ENCODE measurements around the gene TMEM132C.

The TMEM132C gene

GRCh38 chr12:128509170-128509569 is 242.2 kb downstream of the TMEM132C start:
- DNase-seq, result no peak

DNA sequence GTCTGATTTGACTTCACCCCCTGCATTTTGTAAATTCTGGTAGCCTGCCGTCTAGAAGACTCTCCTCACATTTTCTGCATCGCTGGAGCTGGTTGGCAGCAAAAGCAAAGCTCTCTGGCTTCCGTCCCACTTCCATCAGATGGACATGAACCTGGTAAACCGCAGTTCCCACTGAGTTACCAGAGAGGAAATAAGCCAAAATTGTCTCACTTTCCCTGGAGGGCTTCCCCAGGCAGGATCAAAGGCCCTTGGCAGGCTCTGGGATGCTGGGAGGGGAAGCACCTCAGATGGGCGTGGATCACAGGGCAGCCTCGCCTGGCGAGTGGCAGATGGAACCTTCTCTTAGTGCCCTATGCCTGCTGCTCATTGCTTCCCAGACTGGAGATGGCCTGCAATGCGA is 243.5 kb downstream of the TMEM132C start:
- DNase-seq, result no peak

DNA sequence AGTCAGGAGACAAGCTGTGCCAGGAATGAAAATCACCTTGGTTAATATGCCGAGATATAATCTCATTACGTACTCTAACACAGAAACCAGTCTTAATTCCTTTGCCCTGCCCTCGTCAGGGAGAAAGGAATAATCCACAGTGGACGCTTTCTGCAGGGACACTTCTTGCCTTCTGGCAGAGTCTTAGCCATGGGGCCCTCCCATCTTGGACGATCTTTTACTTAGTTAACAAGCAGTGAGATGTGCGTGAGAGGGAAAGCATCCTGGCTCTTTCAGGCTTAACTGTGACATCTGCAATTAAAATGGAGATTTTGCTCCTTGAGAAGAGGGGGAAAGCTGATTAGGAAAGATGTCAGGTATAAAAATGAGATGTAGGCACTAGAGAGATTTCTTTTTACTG is 246.4 kb downstream of the TMEM132C start:
- no peak for DNase-seq

- DNase-seq, result no peak
Measured at GRCh38 chr12:128513831-128514230, 246.9 kb downstream of the TMEM132C start.

DNA sequence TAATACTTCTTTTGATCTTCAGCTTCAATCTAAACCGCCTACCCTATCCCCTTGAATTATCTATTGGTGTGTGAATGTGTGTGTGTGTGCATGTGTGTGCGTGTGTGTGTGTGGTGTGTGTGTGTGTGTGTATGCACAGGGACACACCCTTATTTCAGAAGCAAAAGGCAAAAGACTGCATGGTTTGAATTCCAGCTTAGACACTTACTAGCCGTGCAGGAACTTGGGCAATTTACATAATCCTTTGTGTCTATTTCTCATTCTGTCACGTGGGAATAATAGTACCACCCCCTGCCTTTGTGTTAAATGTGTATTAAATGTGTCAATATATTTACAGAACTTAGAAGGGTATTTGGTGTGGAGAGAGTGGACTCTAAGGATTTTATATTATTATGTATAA is 251.7 kb downstream of the TMEM132C start:
- DNase-seq, result no peak

DNA sequence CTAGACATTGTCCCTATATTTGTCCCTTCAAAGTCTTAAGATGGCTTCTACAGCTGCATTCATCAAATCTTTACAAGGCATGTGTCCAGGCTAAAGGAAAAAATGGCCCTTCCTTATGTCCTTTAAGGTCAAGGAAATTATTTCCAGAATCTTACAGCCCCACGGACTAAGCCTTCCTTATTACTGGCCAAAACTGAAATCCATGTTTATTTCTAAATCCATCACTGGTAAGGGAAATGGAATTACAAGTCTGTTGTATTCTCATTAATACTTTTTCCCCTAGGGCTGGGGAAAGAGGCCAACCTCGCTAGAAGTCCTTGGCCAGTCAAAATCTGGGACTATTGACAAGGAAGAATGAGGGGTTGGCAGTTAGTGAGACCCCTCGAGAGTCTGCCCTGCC is 252.5 kb downstream of the TMEM132C start:
- DNase-seq, result no peak

- DNase-seq, result no peak
Measured at GRCh38 chr12:128521981-128522380, 255.0 kb downstream of the TMEM132C start.

- no peak for DNase-seq
Measured at GRCh38 chr12:128524439-128524838, 257.5 kb downstream of the TMEM132C start.

GRCh38 chr12:128531170-128531569 is 264.2 kb downstream of the TMEM132C start:
- DNase-seq, result no peak

GRCh38 chr12:128534906-128535305 is 267.9 kb downstream of the TMEM132C start:
- DNase-seq, result no peak

DNA sequence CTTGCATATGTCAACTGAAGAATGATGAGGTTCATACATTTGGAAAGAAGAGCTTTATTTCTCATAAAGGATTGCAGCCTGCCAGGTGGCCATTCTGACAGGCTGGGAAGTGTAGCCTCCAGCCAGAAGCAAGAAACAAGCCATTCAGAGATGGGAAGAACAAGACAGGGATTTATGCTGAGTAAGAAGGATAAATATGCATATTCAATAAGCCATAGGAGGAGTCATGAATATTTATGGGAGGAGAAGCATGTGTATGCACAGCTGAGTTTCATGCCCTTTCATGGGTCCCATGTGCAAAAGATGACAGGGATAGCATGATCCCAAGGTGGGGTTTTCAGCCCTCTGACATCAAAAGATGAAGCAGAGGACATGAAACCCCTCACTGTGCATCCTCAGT is 269.8 kb downstream of the TMEM132C start:
- no peak for DNase-seq

DNA sequence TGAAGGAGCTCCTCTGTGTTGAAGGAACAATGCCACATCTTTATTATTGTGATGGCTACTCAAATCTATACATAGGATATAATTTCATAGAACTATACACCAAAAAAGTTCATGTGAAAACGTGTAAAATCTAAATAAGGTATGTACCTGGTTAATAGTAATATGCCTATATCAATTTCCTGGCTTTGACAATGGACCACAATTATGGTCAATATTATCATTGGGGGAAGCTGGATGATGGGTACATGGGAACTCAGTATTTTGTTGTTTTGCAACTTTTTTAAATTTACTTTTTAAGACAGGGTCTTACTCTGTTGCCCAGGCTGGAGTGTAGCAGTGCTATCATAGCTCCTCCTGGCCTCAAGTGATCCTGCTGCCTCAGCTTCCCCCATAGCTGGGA is 270.7 kb downstream of the TMEM132C start:
- DNase-seq, result no peak

DNA sequence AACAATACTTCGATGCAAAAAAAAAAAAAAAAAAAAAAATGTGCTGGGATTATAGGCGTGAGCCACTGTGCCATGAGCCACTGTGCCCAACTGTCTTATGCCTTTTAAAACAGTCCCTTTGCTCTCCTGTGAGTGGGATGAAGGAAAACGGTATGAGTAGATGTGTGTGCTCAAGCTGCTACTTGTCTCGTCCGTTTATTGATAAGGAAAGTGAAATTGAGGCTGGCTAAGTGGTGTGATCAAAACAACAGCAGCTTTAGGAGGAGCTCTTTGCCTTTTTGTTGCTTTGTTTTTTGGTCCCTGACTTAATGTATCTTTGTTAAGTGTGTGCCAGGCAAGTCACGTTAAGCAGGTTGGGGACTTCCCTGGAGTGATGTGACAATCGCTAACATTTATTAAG is 275.9 kb downstream of the TMEM132C start:
- DNase-seq, result no peak

DNA sequence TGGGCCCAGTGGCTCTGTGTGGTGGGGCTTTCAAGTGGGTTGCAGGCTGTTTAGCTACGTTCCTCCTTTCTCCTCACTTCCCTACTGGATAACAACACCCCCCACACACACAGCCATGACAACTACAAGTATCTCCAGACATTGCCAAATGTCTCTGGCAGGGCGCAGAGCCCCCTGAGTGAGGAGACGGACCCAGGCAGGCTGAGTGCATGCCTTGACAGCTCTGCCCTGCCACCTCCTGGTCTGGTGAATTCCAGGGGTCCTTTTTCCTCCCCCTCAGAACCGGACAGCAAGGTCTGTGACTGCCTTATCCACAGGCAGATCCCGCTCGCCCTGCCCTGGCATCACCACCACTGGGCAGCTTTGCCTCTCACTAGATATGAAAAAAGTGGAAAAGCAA is 276.5 kb downstream of the TMEM132C start:
- no peak for DNase-seq

DNA sequence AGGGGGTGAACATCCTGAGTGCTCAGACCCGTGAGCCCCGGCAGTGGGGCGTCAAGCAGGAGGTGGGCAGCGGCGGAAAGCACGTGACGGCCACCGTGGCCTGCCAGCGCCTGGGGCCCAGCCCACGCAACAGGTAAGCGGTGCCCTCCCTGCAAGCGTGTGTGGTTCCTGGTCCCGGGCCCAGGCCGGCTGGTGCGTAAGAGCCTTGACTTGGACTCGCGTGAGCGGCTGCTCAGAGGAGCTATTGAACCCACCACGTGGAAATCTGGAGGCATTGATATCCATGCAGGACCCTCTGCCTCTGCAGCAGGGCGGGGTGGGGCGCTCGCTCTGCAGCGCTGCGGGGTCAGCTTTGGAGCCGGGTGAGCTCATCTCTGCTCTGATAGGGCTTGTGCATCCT is 277.0 kb downstream of the TMEM132C start:
- no peak for DNase-seq

DNA sequence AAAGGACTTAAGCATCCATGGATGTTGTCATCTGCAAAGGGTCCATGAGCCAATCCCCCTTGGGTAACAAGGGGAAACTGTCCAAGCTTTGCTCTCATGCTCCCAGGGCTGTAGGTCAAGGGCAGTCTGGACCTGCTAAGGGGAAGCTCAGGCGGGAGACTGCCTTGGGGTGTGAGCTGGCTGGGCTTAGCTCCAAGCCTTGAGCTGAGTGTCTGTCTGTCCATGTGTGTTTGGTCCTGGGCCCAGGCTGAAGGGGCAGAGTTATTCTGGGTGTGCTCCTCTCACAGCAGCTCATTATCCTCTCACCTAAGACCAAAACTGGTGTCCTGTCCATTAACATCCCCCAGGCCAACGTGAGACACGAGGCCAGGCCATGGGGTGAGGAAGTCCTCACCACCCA is 282.0 kb downstream of the TMEM132C start:
- DNase-seq, result no peak

- DNase-seq, result no peak
Measured at GRCh38 chr12:128549601-128550218, 282.7 kb downstream of the TMEM132C start.

GRCh38 chr12:128551266-128551665 is 284.3 kb downstream of the TMEM132C start:
- peak; percentile 10 for DNase-seq

DNA sequence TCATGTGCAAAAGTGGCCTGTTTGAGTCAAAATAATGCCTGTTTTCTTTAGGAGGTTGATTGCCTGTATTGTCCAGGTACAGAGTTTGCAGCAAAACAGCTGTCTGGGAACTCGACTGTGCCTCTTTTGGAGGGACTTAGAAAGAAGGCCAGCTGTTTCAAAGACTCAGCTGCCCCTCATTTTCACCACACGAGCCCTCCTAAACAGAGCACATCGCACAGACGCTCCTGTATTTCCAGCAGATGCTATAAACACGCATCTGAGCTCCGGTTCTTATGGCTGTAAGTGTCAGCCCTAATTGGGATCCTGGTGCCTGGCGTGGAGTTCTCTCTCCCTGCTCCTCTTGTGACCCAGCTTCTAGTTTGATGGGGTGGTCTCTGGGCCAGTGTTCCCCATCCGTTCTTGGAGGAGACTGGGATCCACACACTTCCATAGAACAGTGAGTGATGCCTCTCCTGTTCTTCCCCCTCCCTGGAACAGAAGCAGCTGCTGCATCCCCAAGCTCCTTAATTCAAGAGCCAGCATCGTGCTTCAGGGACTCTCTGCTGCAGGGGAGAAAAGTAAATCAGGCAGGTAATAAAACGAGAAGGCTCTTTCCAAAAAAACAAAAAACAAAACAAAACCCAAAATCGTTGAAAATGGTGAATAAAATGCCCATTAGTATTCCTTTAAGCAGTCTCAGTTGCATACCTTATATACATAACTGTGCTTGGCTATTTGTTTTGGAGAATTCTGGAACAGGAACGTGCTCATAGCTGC is 287.8 kb downstream of the TMEM132C start:
- DNase-seq, result no peak

DNA sequence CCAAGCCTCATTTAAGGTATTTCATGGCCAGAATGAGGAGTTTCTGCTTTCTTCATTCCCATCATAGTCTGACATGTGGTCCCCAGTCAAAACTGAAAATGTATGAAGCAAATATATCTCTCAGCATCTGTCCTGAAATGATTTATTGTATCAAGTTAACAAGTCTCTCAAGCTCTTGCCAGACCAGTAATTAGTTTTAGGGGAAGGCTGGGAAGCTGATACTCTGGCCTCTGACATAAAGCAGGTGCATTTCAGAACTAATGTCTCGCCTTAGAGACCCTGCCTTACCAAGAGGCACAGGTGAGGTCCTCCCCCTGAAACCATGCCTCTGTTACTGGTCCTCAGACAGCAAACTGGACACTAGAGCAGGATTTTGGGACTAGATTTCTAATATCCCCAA is 290.3 kb downstream of the TMEM132C start:
- DNase-seq, result no peak

GRCh38 chr12:128564956-128565355 is 298.0 kb downstream of the TMEM132C start:
- no peak for DNase-seq

GRCh38 chr12:128567730-128568129 is 300.8 kb downstream of the TMEM132C start:
- DNase-seq, result no peak

DNA sequence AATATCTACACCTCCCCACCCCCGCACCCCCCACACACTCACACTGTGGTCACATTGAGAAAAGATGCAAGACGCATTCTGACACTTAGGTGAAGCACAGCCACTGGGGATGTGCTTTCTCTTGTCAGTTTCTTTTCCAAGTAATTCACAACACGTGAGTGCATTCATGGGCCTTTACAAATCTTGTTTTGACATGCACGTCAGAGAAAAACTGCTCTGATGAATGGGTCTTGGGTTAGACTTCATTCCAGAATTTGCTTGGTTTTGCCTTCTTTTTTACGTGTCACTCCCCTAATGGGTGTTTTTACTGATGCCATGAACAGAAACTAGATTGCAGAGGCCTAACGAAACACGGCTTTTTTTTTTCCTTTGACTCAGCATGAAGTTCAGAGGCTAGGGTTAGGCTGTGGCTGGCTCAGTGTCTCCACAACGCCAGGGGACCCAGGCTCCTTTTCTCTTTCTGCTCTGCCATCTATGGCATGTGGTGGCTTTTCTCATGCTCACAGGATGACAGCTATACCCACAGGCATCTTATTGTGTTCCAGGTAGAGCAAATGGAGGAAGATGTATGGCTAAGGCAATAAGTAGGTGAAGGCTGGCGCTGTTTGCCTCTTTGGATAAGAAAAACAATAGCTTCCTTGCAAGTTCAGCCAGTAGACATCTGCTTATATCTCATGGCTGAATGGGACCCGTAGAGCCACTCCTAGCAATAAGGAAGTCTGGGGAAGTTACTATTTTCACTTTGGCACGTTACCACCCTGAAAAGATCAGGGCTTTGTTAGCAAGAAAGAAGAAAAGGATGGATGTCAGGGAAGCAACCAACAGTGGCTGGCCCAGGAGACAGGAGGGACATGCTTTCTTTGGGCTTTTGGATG is 303.5 kb downstream of the TMEM132C start:
- DNase-seq, result no peak
